GM12892 (cell line): ENCODE results near the gene PDE6A.

Experiments
- POLR2AphosphoS5 ChIP-seq: IDR thresholded peaks from 2 replicates; pipeline ENCODE4 v1.6.1; 2011; ENCODE audit warnings: low read depth, low read length, control low read depth
- TAF1 ChIP-seq: IDR thresholded peaks from 2 replicates; pipeline ENCODE4 v1.6.1; 2011; ENCODE audit warnings: low read depth, mild to moderate bottlenecking, control low read depth, low read length, borderline replicate concordance

DNA sequence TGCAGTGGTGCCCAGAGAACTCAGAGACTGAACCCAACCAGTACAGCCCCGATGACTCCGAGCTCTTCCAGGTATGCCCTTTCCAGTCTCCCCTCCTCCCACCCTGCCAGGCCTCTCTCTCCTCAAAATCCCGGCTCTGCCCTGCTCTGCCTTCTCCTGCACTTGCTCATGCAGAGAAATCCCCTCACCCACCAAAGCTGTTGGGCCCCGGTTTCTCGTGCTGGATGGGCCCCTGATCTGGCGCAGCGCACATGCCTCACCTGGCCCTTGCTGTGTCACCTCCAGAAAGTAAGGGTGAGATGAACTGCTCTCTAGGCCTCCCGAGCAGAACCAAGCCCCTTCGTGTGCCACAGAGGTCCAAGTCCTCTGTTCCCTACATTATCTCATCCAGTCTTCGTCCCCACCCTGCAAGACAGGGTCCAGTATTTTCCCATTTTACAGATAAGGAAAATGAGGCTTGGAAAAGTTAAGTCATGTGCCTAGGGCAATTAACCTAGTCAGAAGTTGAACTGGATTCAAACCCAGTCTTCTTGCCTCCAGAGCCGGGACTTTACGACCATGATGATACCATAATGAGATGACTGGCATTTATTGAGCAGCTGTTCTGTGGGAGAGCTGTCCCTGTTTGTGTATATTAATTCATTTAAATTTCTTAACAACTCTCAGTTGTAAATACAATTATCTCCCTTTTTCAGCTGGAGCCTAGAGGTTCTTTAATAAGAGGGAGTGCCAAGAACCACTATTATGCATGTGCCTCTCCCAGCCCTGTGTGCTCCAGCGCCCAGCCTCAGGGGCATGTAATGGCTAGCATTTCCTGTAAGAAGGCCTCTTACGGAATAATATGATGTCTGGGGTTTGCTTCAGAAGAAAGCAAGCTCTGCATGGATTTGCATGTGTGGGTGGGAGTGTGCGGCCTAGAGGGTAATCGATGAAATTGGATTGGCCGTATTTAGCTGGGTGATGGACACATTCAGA, 123.8 kb downstream of the PDE6A start:
- TF ChIP-seq POLR2AphosphoS5 = no peak
- TF ChIP-seq TAF1 = no peak
